Retinal pigment epithelial cell (primary cell): ENCODE measurements around the gene TNNC1.

ENCODE experiments used
- DNase-seq: peaks from one replicate; pipeline ENCODE4 v3.0.0-alpha.2; 2010; ENCODE audit warnings: low read depth
- H3K4me3 ChIP-seq: 2 replicates; pipeline ENCODE4 v1.5.1; 2011; ENCODE audit warnings: mild to moderate bottlenecking, low read length, control low read depth, moderate library complexity
- CTCF ChIP-seq: conservative IDR thresholded peaks from 2 replicates; pipeline ENCODE4 v1.5.1; 2011; ENCODE audit warnings: low read depth, low read length, control low read depth, inconsistent platforms

The TNNC1 gene

DNA sequence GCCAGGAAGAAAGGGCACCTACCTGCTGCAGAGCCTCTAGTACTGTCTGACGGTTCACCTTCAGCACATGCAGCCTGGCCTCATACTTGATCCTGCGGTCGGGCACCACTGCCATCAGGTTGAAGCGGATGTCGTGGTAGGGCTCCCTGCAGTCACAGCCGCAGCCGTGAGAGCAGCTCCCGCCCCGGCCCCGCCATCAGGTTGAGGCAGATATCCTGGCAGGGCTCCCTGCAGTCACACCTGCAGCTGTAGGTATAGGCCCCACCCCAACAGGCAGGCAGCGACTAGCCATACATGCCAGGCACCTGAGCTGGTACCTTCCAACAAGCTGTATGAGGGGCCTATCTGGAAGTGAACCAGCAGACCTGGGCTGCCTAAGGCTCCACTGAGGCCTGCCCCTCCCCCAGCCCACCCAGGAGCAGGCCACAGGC lies 47.6 kb downstream of the TNNC1 start:
- H3K4me3 ChIP-seq = no peak overlapping the region
- TF ChIP-seq CTCF = no peak
- DNase-seq = no peak

- TF ChIP-seq CTCF = no peak
- no peak overlapping the region for H3K4me3 ChIP-seq
- DNase-seq = no peak
These were observed 48.2 kb downstream of the TNNC1 start for GRCh38 chr3:52405601-52406110.

DNA sequence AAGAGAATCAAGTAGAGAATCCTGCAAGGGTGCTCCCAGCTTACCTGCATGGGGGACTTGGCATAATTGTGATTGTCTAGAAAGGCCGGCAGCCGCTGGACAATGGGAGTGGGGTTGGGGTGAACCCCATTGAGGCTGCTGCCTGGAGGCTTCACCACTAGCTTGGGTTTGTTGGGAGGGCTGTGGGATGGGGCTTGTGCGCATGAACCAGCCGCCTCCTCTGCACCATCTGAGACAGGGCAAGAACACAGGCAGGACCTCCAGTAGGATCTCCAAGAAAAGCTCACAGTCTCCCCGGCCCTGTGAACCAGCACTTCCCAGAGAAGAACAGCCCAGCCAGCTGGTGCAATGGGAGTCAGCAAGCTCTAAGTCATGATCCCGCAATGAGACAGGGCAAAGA lies 48.8 kb downstream of the TNNC1 start:
- no peak for DNase-seq
- TF ChIP-seq CTCF = no peak
- H3K4me3 ChIP-seq = no peak overlapping the region

DNA sequence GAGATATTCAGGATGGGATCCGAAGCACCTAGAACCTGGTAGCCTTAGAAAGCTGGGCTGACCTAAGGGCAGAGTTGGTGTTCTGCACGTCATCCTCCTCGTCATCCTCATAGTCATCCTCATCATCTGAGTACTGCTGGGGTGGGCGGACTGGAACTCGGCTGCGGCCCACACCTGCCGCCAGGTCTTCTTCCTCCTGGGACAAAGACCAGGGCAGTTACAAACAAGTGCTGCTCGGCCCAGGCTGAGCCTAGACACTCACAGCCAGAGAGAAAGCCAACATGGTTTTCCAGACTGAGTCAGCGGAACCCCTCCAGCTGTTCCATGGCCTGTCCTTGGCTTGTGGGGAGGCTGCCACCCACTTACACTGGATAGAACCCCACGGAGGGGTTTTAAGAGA lies 49.5 kb downstream of the TNNC1 start:
- no peak for DNase-seq
- H3K4me3 ChIP-seq = no peak overlapping the region
- no peak for TF ChIP-seq CTCF

DNA sequence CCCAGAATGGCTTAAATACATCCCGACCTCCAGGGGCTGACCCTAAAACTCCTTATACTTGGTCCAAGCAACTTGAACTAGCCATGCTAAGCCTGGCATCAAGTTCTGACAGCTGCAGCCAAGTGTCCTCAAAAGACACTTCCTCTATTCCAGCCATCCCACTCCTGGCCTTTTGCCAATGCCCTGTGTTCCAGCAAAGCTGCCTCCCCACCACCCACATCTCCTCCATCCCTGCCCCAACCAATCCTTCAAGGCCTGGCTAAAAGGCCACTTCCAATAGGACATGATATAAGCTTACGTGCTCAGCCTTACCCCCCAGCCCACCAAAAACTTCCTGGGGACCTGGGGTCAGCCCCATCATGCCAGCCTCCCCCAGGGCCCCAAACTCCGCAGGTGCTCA lies 49.9 kb downstream of the TNNC1 start:
- DNase-seq = no peak
- no peak for TF ChIP-seq CTCF
- H3K4me3 ChIP-seq = no peak overlapping the region

GRCh38 chr3:52403271-52403841 lies 50.5 kb downstream of the TNNC1 start:
- H3K4me3 ChIP-seq = no peak overlapping the region
- TF ChIP-seq CTCF = no peak
- no peak for DNase-seq

DNA sequence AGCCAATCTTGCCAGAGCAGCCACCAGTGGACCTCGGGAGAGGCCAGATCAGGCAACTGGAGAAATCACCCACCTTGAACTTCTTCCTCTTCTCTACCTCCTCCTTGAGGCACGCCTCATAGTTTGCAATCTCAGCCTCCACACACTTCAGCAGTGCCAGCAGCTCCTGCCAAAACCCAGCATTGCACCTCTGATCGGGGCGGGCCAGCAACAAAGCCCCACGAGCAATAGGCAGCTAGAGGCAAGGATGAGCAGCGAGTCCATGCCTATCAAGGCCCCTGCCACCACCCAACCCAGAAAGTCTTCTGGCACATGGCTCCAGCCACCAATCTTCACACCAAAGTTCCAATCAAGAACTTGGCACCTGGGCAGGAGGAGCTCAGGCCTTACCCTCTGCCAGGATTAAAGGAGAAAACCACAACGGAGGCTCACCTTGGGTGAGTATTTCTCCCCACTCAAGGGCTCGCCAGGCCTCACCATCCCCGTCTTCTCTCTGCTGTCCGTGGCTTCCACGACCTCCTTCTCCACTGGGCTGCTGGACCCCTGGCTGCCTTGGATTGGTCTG lies 51.1 kb downstream of the TNNC1 start:
- no peak for TF ChIP-seq CTCF
- no peak for DNase-seq
- H3K4me3 ChIP-seq = no peak overlapping the region
